ENCODE measurements around the gene TNFRSF18. TPM values are rescaled to one million over a fixed set of nuclear protein-coding genes. Genes with fewer than 3 reads are reported as not detected.

TNFRSF18 gene
- total RNA-seq, 1 donor from 2014 or later: 1.1 TPM

DNA sequence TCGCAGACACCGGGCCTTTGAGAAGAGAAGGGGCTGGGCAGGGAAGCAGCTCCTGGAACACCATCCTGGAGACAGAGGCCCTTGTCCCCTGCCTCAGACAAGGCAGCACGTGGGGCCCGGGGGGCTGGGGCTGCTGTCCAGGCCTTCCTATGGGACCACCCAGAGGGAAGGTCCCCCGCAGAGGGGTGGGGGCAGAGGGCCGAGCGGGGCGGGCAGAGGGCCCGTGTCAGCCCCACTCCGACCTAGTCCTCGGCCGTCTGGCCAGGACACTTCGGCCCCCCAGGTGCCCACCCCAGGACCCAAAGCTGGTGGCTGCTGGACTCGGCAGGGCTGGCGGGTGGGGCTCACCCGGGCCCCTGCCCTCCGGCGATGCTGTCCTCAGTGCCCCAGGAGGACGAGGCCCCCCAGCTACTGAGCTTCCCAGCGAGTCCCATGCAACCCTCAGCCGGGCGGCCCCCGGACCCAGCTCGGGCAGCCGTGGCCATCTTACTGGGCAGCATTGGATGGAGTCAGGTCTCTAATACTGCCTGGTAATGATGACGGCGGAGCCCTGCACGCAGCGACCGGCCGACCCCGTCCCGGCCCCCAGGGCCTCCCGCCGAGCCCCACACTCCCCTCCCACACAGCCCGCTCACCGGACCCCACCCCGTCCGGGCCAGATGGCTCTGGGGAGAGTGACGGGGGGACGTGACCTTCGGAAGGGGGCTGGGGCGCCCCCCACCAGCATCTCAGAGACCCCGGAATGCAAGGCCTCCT is 39.6 kb downstream of the TNFRSF18 start:
- DNase-seq (ENCODE audit: low spot score): no peak

DNA sequence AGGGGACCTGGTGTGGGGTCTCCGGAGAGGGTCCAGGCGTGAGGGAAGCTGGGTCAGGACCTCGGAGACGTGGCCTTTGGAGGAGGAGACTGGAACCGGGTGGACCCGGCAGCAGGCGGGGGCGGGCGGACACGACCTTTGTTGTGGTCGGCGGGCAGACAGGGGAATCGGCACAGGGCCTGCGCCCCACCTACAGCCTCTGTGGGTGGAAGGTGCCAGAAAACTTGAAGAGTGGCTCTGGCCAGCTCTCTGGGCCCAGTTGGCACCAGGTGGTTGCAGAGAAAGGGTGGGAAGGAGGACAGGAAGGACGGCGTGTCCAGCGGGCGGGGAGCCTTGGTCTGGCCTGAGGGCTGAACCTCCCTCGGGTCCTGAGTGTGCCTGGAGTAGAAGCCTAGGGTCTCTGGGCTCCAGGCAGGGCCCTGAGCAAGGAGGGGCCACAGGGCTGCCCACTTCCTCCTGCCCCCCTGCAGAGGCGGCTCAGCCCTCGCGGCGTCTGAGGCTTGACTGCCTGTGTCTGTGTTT is 40.4 kb downstream of the TNFRSF18 start:
- no peak for DNase-seq (ENCODE audit: low spot score)

DNA sequence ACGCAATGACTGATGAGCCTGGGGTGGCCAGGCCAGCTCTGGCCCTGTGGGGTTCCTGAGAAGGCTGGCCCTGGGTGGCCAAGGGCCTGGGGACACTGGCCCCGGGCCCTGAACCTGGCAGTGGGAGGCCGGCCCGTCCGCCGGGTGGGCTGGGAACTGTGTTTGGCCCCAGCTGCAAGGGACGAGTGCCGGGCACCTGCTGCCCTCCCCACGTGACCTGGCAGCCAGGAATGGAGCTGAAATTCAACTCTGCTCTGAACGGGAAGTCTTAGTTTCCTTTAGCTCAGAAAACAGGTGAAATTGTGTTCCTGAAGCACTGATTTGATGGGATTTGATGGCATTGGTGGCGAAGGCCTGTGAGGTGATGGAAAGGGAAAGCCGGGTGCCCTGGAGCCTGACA is 40.9 kb downstream of the TNFRSF18 start:
- DNase-seq (ENCODE audit: low spot score): no peak

DNA sequence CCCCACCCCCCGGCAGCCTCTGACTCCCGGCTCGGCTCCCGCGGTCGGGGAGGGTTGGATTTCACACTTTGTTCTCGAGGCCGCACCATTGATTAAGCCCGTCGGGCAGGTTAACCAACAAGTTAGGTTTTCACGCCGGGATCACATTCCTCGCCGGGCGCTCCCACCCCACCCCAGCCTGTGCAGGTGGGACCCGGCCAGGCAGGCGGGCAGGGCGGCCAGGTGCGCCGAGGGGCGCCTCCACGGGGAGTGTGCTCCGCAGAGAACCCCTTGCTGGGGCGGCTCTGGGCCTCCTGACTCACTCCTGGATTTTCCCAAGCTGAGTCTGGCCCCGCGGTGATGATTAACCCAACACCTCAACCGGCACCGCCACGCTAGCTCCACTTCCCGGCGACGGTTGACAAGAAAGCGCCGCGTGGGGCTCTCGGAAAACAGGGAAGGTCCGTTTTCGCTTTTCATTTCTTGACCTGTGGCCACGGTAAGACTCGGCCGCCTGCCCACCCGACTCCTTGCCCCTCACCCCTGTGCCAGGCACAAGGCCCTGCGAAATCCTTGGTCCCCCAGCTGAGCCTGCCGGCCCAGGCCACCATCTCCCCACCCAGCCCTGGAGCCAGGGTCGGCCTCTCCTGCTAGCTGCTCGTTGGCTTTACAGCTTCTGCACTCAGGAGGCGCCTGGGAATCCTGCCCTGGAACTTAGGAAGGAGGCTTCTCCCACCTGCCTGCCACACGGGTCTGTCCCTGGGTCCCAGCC is 41.5 kb downstream of the TNFRSF18 start:
- DNase-seq (ENCODE audit: low spot score): peak; percentile 58

DNA sequence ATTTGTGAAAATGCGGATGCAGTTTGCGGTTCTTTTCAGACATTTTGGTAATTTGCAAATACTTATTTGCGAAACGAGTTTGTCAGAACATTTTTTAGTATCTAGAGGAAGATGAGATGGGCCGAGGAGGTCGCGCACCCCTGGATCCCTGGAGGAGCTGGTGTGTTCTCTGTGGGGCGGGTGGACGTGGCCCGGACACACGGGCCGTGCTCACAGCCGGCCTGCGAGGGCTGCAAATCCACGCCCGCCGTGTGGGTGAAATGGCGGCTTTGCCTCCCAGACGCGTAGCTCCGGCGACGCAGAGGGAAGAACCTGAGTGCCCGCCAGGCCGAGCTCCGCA is 42.1 kb downstream of the TNFRSF18 start:
- DNase-seq (ENCODE audit: low spot score): no peak

DNA sequence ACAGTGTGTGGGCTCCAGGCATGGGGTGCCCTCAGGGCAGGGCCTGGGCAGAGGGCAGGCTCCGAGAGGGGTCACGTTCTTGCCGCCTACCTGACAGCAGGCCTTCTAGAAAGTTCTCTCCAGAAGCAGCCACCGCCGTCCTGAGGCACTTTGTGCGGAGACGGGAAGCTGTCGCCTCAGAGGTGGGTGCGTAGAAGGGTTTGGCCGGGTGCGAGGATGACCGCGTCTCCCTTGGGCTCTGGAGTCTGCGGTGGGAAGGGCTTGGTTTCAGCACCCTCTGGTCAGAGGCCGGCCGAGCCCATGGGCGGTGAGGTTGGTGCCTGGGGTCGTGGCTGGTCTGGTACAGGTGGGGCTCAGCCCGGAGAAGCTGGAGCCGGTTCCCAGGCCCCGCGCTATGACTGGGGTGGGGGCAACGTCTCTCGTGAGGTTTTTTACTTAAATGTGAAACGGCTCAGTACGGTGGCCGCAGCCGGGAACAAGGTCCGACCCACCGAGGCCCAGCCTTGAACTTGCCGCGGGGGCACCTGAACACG is 42.8 kb downstream of the TNFRSF18 start:
- no peak for DNase-seq (ENCODE audit: low spot score)

DNA sequence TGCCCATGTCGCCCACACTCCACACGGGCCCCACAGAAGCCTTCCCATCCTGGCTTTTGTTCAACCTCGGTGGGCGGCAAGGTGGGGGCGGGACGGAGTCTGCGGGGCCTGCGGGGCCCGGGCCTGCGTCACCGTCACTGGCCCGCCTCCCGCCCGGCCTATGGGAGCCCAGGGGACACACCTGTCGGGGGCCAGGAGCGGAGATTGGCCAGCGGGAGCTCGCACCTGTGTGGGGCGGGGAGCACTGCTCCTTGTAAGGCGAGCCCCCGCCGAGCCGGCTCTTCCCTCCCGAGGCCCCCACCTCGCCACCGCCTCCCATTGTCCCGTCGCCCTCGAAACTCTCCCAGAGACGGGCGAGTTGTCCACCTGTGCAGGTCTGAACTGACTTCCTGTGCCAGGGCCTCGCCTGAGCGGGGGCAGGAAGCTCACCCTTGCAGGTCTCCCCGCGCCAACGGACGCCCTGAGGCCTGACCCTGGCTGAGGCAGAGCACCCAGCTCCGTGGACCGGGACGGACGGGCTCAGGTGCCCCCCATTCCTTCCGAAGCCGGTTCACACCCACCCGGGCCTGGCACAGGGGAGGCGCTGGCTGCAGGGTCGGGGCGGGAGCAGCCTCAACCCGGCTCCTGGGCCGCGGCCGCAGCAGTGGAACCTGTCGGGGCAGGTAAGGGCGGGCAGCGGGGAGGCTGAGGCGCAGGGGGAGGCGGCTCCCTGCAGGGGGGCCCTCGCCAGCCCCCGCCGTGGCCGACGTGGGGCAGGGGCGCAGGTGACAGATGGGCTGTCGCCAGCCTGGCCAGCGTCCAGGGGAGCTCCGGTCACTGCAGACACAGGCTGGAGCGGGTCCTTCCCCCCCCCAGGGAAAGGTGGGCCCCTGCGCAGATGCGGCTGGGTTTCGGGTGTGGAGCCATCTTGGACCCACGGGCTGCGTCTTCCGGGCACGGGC is 43.5 kb downstream of the TNFRSF18 start:
- DNase-seq (ENCODE audit: low spot score): peak; percentile 87

DNA sequence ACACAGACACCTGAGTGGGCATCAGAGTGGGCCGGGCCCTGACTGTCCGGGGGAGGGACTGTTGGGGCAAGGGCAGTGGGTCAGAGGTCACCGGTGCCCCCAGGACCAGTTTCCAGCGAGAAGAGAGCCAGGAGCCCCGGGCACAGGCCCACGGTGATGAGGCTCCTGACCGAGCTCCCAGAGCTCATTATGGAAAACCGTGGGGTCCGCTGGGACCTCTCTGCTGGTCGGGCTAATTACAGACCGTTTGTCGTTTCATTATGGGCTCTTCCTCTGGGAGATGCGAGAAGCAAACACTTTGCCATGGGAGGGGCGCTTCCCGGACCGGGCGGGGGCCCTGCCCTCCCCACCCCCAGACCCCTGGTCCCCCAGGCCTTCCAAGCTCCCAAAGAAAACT is 44.7 kb downstream of the TNFRSF18 start:
- no peak for DNase-seq (ENCODE audit: low spot score)

DNA sequence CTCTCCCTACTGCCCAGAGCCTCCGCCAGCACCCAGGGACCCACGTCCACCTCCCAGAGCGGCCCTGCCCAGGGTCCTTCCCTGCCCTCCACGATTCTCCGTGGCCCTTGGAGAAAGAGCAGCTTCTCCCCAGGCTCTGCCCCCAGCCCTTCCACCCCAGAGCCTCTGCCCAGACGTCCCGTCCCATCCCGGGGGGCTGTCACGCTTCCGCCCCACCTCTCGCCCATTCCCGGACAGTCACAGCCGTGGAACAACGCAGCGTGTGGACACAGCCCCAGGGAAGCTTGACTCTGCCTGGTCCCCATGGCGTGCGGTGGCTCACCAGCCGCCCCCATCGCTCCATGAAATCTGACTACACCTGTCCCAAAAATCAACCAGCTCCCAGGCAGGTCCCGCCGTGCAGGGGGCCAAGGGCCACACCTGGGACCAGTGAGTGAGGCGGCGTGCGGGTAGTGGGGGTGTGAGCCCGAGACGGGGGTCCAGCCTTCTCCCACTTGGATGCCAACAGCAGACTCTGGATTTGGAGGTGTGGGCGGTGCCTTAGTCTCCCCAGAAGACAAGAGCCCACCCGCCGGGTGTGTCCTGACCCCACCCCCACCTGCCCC is 45.2 kb downstream of the TNFRSF18 start:
- no peak for DNase-seq (ENCODE audit: low spot score)

DNA sequence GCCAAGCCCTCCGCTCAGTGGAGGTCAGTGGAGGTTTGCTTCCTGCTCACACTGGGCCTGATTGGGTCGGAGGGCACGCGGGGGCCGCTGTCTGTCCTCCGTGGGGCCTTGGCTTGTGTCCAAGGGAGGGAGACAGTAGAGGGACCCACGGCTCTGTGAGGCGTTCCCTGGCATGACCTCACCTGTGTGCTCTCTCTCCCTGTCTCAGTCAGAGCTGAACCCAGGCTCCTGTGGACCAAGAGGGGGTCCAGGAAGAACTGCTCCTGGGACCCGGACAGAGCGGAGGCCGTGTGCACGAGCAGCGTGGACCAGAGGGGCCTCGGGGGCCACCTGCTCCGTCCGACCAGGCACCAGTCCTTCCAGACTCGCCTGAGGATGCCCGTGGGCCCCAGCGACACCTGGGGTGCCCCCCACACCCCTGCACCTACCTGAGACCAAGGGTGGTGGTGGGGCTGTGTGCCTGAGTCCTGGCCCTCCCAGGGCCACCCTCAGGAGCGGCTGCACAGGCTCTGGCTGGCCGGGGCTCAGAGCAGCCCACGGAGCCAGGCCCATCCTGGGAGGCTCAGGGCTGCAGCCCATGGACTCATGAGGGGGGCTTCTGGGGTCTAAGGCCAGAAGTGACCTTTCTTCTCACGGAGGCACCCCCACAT is 46.0 kb downstream of the TNFRSF18 start:
- no peak for DNase-seq (ENCODE audit: low spot score)

DNA sequence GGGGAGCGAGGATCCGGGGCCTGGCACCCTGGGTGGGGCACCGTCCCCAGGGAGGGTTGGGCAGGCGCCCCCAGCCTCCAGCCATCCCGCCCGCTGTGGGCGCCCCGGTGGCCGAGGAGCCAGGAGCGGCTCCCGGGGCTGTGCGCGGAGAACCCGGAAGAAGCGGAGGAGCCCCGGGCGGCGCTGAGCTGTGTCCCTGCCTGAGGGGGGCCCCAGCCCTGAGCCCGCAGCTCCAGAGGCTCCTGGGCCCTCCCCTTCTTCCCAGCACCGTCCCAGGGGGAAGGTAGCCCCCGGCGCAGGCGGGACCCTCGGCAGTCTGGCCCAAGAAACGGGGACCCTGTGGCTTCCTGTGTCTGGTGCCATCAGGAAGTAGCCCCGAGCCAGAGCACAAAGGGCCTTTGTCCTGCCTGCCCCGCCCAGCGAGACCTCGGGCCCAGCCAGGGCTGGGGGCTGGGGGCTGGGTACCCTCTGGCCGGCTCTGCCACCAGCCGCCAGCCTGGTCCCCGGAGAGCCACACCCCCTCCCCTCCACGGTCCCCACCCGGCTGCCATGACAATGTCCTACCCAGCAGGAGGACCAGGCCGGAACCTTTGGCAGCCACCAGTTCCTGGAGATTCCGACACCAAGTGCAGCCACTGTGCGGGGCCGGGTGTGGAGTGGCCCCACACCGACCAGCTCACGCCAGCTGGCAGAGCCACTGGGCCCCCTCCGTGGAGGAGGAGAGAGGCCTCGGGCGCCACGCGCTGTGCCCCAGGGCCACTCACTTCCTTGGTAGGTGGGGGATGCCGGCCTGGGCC is 48.3 kb downstream of the TNFRSF18 start:
- DNase-seq (ENCODE audit: low spot score): peak; percentile 78

DNA sequence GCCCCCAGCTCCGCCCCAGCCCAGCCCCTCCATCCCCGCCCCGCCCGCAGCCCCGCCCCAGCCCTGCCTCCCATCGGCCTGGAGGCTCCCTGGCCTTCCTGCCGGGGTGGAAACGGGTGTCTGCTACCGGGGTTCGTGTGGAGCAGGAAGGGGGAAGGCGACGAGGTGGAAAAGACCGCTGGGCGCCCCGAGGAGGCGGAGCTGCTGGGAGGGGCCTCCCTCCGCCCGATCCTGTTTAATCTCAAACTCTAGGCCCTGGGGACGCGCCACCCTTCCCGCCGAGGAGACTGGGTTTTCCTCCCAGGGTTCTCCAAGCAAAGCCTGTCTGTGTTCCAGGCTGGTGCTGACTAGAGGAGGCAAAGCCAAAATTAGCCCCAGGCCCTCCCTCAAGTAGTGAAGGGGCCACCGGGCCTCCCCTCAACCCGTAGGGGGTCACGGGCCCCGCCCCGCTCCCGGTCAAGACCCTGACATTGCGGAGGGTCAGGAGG is 48.9 kb downstream of the TNFRSF18 start:
- DNase-seq (ENCODE audit: low spot score): peak; percentile 92

DNA sequence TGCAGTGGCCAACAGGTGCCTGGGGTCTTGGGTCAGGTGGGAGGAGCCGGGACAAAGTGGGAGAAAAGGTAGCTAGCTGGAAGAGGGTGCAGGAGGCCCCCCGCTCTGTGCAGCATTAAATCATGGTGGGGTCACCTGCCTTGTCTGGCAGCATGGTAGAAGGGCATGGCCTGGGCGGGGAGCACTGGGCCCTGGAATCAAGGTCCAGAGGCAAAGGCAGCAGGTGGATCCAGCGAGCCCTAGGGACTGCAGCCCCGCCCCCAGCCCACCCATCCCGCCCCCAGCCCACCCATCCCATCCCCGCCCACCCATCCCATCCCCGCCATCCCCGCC is 49.4 kb downstream of the TNFRSF18 start:
- no peak for DNase-seq (ENCODE audit: low spot score)

DNA sequence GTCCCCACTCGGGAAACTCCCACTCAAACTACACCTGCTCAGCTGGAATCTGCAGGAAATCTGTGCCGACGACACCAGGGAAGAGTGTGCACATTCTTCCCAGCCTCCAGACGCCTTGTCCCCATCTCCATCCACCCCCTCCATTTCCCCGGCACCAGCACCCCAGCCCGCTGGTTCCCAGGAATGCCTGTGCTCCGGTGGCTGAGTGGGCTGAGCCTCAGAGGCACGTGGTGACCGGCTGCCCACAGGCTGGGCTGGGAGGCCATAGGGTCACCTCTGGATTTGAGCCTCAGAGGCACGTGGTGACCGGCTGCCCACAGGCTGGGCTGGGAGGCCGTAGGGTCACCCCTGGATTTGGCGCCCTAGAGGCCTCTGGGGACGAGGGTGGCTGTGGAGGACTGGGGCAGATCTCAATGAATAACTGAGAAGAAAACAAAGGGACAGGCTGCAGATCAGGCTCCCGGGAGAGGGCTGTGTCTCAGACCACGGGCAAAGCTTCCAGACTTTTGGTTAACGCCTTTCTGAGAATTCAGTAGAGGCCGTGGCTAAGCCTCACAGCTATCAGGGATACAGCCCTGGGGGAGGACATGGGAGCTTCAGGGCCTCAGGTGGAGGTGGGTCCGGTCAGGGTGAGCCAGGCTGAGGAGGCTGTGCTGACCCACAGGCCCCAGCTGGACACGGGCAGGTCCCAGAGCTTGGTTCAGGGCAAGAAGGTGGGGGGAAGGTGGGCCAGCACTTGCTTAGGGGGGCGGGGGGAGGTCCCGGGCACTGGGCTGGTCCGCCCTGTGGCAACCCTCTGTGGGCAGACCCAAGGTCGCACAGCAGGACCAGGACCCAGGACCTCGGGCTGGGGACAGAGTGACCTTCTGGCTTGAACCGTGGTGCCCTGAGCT is 50.0 kb downstream of the TNFRSF18 start:
- DNase-seq (ENCODE audit: low spot score): no peak

DNA sequence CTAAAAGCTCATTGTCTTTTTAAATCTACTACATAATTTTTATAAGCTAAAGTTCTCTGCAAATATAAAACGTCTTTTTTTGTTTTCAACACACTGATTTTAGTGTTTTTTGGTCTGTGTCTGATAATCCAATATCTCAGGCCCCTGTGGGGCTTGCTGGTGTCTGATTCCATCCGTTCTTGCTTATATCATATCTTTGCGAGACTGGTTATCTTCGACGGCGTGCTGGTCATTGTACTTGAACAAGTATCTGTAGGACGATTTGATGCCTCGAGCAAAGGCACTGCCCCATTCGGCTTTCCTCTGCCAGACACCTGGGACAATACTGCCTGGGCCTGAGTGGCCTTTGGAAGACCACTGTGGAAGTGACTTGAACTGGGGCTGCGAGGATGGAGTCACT is 51.1 kb downstream of the TNFRSF18 start:
- no peak for DNase-seq (ENCODE audit: low spot score)

DNA sequence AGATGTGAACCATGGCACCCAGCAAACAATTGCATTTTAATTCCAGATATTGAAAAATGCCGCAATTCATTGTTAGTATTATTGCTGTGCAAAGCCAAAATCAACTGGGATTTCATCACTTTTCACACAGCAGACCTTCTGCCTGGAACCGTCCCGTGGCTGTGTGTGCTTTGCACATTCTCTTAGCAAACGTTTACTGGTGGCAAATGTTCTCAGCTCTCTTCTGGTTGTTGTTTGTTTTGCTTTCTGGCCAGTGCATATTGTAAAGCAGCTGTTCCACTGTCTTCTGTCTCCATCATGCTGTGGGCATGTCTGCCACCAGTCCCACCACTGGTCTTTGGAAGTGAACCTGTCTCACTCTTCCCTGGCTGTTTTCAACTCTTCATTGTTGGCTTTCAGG is 52.5 kb downstream of the TNFRSF18 start:
- no peak for DNase-seq (ENCODE audit: low spot score)

Data from mucosa of gallbladder (tissue), 1 donor.